Measurements from ENCODE around the gene CRIM1.

The CRIM1 gene

GRCh38 chr2:36329746-36330472 lies 25.7 kb upstream of the CRIM1 start:
- no peak for TF ChIP-seq CTCF (IDR thresholded peaks at IDR 0.05; ENCODE audit: borderline replicate concordance, insufficient read depth, low read depth, low read length)
- no peak overlapping the region for H3K4me3 ChIP-seq (ENCODE audit: low read depth, low read length)

DNA sequence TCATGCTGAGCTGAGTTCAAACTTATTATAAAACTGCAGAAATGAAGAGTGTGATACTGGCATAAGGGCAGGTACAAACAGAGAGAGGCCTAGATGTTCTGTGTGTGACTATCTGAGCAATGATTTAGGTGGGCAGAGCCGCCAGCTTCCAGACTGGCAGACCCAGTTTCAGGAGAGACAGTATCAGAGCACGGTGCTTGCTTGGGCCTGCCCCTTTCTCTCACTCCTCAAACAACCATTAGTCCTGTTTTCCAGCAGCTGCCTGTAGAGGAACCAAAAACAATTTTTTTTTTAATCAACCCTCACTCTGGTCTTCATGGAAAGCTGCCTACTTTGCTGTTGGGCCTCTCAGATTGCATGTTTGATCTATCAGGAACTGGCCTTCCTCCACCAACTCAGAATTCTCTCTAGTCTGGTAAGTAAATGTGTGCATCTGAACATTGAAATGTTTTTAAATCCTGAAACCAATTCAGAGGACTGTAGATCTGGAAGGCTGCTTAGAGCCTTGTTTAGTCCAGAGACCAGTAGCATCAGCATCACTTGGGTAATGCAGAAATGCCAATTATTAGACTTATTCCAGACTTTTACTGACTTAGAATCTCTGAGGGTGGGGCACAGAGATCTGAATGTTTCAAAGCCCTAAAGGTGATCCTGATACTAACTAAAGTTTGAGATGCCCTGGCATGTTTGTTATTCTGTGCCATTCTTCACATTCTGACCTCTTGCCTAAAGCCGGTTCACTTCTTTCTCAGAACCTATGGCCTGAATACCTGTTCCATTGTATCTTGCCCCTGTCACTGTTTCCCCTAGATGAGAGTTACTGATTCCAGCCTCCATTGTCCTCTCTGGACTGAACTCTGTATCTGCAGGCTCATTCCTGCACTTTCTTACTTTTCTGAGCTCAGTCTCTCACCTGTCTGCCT lies 24.8 kb upstream of the CRIM1 start:
- no peak overlapping the region for H3K4me3 ChIP-seq (ENCODE audit: low read depth, low read length)
- TF ChIP-seq CTCF (IDR thresholded peaks at IDR 0.05; ENCODE audit: borderline replicate concordance, insufficient read depth, low read depth, low read length), result no peak

GRCh38 chr2:36333350-36334012 lies 22.1 kb upstream of the CRIM1 start:
- H3K4me3 ChIP-seq (ENCODE audit: low read depth, low read length), result no peak overlapping the region
- TF ChIP-seq CTCF (IDR thresholded peaks at IDR 0.05; ENCODE audit: borderline replicate concordance, insufficient read depth, low read depth, low read length), result no peak

GRCh38 chr2:36335597-36335996 lies 20.0 kb upstream of the CRIM1 start:
- no peak for TF ChIP-seq CTCF (IDR thresholded peaks at IDR 0.05; ENCODE audit: borderline replicate concordance, insufficient read depth, low read depth, low read length)
- no peak overlapping the region for H3K4me3 ChIP-seq (ENCODE audit: low read depth, low read length)

DNA sequence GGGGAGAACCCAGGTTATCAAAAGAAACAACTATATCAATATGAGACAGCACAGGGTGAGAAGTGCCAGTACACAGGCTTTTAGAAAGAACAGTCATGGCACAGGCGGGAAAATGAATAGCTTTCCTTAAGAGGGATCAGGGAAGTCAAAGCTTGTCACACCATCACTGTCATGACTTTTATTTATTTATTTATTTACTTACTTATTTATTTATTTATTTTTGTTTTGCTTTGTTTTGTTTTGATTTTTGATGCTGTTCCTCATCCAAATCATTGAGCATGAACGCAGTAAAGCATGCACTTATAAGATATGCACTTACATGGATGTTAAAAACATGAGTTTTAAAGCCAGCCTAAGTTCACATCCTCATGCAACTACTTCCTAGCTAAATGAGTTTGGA lies 19.3 kb upstream of the CRIM1 start:
- TF ChIP-seq CTCF (IDR thresholded peaks at IDR 0.05; ENCODE audit: borderline replicate concordance, insufficient read depth, low read depth, low read length), result no peak
- no peak overlapping the region for H3K4me3 ChIP-seq (ENCODE audit: low read depth, low read length)

GRCh38 chr2:36337354-36337753 lies 18.2 kb upstream of the CRIM1 start:
- no peak for TF ChIP-seq CTCF (IDR thresholded peaks at IDR 0.05; ENCODE audit: borderline replicate concordance, insufficient read depth, low read depth, low read length)
- H3K4me3 ChIP-seq (ENCODE audit: low read depth, low read length), result no peak overlapping the region

Data from GM12875 (cell line).